Activated CD4-positive, alpha-beta T cell treated with anti-CD3 and anti-CD28 coated beads, Interleukin-2, Interleukin-4, amounts not matched to agents 100 ng/mL and 50 ng/mL, durations not matched to agents 16 hours and 8 hours (primary cell): ENCODE results near the gene PSMB11.

Source experiments
- DNase-seq: peaks from one replicate; pipeline ENCODE4 v3.0.0-alpha.2; 2020; ENCODE audit warnings: low spot score

The PSMB11 gene

DNA sequence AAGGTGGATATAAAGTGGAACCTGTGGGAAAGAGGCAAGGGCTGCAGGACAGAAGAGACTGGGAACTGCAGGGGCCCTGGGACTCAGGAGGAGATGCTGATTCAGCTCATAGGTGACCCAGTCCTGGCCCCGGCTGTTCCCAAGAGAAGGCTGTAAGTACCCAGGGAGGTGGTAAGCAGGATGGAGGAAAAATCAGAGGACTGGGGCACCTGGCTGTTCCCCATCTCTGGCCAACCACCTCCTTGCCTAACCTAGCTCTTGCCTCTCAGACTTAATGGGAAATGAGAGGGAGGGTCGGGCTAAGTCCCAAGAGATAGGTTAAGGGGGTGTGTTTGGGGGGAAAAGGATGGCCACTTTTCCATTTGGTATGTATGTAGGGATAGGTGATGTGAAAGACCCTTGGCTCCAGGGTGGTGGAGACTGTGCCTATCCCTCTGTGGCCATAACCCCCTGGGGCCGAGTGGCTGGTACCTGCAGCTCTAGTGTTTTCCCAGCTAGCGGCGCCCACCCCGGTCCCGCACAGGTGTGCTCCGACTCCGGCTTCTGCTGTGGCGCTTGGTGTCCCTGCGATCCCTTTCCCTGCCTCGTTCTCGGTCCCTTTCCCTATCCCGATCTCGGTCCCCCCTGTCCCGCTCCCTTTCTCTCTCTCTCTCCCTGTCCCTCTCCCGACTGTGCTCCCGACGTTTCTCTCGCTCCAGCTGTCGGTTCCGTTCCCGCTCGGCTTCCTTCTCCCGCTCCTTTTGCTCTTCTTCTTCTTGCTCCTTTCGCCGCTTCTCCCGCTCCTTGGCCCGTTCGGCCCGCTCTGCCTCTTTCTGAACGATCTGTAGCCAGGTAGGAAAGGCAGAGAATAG, 16.9 kb downstream of the PSMB11 start:
- no peak for DNase-seq

DNA sequence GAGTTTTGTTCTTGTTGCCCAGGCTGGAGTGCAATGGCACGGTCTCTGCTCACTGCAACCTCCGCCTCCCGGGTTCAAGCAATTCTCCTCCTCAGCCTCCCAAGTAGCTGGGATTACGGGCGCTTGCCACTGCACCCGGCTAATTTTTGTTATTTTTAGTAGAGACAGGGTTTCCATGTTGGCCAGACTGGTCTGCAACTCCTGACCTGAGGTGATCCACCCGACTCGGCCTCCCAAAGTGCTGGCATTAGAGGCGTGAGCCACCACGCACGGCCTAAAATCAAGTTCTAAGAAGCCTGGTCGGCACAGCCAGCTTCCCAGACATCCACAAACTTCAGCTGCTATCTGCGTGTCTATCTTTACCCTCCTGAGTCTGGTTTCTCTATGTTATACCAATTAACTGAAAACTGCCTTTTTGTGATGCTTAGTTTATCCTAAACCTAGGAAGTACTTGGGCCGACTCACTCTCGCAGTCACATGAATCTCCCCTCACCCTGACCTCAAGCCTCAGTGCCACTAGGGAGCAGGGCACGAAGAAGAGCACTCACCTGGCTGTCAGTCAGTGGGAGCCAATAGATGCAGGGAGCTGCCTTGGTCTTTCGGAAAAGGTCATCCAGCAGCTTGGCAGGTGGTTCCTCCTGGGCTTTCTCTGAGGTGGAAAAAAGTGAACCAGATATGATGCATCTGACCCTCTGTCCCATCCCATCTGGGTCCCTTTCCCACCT, 18.7 kb downstream of the PSMB11 start:
- DNase-seq: no peak

DNA sequence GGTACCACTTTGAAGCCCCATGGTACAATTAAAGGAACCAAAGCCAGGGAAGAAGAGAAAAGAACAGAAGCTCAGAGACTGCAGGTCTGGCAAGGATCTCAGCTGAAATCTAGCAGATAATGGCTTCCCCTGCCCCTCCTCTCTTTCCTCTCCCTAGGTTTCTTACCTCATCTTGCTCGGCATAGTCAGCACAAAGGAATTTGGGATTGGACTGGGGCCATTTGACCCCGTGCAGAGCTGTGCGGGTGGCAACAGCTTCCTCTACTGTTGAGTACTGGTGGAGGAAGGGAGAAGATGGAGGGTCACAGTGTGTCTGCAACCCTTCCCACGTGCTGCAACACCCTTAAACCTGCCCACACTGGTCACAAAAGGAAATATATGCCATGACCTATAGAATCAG, 20.0 kb downstream of the PSMB11 start:
- no peak for DNase-seq

DNA sequence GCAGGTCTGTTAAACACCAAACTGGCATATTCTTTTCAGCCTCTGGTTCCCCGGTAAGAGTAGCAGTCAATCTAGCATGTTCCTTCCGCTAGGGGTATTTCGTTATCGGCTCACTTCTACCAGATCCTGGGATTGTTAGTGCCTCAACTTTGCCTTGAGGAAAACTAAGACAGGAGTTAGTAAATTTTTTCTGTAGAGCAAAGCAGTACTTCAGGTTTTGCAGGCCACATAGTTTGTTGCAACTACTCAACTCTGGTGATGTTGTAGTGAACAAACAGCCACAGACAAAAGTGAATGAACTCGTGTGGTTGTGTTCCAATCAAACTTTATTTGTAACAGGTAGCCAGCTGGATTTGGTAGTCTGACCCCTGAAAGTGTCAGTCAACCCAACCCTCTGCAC, 21.6 kb downstream of the PSMB11 start:
- no peak for DNase-seq

DNA sequence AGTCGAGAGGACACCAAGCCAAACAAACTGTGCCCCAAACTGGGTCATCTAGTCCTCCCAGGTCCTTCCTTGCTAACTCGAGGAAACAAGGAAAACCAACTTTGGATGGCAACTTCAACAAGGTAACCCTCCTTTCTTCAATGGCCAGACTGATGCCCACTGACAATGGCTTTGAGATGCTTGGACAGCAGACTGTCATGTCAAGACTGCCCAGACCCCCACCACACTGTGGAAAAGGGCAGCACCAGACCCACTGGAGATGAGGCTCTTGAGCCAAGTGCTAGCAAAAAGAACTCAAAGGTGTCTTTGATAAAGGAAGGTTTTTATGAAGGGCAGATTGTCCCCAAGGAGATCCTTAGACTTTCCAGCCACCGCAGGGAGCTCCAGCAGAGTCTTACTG, 24.4 kb downstream of the PSMB11 start:
- no peak for DNase-seq

DNA sequence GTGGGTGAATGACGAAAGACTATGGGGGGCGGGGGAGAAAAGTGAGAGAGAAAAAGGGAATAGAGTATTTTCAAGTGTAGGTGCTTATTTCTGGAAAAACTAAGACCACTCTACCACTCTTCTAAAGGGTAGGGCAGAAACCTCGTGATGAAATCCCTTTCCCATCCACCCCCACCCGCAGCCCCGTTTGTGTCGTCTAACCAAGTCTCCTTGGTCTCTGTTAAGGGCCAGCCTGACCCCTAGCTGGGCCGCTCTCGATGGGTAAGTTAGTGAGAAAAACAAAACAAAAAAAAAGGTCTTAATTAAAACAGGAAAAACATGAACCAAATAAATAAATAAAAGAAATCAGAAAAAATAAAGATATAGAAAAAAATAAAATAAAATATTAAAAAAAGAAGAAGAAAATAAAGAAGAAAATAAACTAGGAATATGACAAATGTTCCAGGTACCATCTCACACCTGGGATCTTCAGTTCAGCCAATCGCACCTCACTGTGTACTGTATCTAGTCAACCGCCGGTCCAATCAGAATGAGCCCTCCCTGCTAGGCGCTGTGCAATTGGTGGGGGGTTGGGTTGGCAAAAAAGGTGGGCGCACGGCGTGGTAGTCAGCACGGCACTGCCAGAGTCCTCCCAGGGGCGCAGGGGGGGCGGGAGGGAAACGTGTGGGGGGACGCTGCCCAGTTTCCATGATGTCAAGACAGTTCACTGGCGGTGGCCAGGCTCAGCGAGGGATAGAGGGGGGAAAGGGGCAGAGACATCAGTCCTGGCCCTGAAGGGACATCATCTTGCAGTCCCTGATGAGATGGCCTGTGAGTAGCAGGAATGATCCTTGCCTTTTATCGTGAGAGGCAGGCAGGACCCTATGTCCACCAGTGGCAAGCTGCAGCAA, 25.1 kb downstream of the PSMB11 start:
- no peak for DNase-seq

DNA sequence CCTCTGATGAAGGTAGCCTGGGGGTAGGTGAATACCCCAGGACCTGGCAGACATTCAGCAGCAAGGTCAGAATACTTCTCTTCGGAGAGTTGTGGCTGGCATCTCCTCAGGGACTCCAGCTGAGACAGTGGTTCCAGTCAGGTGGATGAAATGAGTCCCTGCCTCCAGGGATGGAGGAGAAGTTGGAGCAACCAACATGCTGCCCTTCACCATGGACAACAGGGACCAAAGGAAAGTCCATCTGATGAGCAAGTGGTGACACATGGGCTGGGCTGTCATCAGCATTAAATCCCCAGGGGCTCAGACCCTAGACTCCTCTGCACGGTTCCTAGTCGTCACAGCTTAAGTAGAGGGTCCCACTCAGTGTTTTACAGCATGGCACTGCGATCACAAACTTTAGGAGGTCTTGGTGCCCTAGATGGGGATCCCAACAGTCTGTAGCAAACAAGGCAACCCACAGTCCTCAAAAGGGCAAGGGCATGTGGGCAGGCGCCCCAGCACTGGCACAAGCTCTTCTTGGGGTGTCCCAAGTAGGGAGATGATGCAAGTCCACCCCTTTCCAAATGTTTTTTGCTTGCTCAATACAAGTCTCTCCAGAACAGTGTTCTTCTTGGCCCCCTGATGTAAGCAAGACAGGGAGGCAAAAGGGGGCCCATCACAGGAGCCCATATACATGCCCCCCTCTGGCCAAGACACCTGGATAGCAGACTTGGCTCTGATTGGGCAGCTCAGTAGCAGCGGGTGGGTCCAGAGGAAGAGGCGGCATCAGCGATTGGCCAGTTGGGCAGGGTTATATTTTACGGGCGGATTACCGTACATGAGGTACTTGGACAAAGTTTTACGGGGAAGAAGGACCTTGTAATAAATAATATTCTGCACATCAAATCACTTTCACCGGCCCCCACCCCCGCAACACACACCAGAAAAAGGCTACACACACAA, 26.1 kb downstream of the PSMB11 start:
- DNase-seq: no peak

DNA sequence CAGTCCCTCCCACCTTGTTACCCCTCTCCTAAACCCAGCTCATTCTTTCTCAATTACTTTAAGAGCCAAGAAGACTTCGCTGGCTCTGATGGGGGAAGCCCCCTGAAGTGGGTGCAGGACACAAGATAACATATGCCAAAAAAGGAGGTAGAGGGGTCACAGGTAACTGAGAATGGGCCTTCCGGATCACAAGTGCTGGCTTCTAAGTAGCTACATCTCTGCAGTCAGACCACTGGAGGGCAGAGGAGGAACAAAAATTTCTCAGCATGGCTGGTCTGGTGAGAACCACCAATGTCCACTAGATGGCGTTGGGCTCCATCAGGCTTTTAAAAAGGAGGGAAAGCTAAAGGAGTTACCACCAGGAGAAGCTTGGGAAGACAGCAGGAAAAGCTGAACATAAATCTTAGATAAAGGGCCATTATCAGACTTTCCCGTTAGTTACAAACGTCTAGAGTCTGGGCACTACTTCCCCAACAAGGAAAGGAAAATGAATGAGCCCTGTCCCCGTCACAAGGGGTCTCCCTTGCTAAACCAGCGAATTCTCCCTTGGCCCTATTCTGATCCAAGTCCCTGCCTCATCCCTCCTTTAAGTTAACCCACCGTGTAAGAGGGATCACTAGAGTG, 26.9 kb downstream of the PSMB11 start:
- peak; percentile 87 for DNase-seq

DNA sequence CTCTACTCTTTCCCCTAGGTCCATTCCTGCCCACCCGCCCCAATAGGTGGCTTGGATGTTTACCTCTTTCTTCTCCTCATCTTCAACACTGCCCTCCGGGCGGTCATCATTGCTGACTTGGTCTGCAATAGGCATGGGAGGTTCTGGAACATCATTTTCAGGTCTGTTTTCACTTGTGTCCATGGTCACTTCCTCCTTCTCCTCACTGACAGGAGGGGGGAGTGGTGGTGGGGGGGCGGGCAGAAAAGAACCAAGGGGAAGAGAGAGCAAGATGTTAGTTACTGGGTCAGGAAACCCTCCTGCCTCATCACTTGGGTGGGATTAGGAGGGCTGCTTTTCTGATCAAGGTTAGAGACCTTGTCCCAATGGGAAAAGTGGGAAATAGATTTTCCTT, 27.4 kb downstream of the PSMB11 start:
- no peak for DNase-seq

DNA sequence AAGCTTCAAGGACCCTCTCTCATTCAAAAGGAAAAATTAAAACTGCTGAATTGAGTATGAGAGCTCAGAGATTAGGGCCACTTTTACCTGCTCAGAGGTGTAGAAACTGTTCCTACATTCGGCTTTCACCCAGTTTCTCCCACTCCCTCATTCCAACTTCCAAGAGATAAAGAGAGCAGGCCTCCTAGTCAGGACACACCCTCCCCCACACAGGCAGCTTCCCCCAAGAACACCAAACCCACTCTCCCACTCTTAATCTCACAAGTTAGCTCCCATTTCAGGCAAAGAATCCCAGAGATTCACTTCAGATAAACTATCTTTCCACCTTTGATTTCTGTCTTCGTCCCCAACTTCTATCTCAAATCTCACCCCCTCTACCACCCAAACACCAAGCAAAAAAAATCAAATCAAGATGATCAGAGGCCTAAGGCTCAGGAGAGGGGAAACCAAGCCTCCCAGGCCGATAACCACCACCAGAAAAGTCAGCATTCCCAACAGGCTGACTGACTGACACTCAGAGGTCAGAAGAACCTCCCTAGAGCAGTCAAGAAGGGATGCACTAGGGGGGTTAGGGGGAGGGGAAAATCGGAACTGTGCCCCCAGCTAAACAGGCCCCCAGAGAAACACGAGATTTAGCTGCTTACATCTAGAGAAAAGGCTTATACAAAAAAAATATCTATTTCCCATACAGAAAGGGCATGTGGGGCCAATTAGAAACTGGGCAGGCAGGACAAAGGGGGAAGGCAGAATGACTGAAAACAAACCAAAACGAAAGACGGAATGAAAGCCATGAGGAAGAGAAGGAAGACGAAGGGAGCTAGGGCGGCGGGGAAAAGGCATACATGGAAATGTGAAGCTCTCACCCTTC, 28.5 kb downstream of the PSMB11 start:
- DNase-seq: no peak

DNA sequence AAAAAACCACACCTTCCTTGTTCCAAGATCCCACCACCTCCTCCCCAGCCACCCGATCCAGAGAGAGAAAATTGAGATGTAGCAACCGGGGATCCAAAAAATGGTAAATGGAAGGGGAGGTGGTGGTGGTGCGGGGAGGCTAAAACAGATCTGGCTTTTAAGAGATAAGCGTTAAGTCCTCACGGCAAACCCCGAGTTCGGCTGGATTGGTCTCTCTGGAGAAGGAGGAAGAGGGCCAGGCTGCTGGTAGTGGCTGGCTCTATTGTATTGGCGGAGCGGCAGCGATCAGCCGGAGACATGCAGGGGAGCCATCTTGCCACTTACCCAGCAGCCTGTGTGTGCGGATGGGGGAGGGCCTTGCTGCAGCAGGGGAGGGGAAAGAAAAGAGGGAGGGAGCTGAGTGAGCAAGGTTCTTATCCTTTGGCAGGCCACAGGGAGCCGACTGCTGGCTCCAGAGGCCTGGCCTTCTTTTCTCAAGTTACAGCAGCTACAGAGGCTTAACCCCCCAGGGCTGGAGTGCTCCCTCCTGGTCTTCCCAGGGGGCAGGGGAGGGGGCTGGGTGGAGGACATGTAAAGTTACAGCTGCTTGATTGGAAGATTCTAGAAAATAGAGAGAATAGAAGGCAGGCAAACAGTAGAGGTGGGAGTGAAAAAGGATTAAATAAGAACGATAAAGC, 29.4 kb downstream of the PSMB11 start:
- DNase-seq: peak; percentile 88

DNA sequence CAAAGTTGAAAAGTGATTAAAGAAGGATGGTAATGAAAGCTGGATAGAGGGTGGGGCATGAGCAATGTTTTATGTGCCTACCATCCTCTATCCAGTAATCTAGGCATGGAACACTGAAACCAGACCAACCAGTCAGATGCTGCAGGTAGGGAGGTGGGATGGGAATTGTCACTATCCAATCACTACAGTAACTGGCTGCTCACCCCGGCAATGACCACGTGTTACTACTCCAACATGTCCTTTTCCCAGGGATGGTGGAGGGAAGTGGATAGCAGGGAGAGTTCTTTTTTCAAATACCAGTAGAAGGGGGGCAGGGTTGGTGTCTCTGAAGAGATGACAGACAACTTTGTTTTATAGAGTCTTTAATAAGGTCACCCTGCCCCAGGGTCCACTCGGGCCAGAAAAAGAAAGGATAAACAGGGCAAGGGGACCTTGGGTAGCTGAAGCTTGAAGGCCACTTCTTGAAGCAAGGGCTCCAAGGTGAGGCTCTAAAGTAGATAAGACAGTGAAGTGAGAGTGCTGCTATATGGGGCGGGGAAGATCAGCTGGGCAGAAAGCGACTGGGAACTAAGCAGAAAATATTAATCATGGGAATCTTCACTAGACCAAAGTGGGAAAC, 30.0 kb downstream of the PSMB11 start:
- no peak for DNase-seq

DNA sequence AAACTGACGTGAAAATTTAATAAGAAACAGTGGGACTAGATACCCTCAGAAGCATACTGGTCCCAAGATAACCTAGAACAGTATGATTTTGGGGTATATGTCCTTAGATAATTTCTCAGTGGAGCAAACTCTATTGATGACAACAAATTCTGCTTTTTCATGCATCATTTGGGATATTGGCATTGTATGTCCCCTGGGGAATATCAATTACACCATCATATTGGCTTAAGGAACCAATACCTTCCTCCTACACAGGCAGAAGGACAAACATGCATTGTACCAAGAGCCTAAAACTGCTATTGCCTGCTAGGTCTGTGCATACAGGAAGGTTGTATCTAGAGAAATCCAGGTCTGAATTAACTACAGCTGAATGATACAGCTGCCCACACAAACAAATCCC, 32.9 kb downstream of the PSMB11 start:
- no peak for DNase-seq

DNA sequence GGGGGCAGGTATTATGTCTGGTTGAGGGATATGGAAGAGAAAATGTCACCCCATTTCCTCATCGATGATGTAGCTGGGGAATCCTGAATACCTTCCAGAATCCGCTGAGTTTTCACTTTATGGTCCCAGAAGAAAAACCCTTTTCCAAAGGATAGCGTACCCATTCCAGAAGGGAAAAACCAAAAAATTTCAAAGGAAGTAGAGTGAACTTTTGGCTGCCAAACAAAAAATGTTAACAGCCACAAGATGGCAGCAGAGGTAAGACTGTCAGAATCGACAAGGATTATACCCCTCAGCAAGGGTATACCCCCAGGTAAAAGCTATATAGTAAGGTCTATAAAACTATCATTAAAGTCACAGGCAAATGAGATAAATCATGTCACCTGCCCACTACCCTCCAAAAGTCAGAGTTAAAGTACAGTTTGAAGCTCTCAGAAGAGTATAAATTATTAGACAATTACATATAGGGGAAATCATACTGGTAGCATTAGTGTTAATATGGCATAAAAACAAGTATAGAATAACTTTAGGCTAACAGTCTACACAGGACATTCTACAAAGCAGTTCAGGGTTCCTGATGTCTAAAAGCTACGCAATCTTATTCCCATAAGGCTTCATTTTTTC, 34.9 kb downstream of the PSMB11 start:
- DNase-seq: peak; percentile 33

DNA sequence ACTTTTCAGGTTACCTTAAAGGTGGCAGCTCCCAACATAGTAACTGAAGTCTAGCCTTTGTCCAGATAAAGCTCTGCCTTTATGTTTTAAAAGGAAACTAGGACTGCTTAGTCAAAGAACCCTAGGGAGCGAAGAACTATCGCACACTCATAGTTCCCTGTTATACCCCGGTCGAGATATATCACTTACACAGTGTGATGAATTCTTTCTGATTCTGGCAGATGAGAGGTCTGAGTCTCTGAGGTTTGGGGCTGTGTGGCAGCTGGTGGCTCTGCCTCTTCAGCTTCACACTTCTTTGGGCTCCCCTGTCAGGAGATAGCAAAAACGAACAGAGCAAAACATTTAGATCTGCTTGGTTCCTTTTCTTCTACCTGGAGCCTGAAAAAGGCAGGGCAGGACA, 36.0 kb downstream of the PSMB11 start:
- DNase-seq: no peak

DNA sequence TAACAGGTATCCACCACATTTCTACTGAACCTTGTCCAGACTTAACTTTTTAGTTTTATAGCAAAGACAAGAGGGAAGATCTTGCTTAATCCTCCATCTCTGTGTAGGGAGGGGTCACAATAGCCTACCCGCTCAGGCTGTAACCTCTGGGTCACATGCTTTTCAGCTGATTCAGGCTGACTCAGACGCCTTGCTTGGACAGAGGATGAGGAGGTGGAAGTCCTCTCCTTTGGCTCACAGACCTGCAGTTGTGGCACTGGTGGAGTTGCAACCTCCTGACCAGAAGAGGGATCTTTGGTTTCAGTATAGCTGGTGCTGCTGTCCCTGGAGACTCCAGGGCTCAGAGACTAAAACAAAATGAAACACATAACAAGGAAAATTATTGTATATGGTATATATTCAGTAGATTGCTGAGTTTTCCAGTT, 36.7 kb downstream of the PSMB11 start:
- no peak for DNase-seq

DNA sequence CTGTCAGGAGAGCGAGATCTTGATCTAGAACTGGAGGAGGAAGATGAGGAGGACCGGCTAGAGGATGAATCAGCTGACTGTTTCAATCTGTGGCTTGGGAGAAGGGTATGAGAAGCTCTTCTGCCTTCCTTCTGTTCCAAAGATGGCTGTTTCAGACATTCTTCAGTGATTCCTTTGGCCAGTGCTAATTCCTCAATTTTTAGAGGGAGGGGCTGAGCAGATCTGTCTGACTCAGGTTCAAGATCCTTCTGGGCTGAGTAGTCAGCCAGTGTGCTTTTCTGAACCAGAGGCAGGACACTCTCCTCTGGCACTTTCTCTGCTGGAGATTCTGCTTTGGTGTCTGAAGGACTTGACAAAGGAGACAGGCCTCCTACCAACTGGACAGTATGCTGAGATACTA, 37.7 kb downstream of the PSMB11 start:
- no peak for DNase-seq

DNA sequence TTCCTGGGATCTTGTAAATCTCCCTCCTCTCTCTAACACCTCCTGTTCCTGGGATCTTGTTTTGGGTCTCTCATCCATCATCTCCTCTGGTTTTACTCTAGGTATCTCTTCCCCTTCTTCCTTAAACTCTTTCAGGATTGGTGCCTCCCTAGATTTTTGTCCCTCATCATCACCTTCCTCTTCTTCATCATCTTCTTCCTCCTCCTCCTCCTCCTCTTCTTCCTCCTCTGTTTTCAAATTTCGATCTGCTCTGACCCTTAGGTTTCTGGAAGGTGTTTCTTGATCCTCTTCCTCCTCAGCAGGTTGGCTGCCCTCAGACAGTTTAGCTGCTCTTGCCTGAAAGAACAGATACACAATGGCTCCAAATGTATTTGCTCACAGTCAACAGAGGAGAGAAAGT, 38.5 kb downstream of the PSMB11 start:
- DNase-seq: no peak
